ENCODE data around the gene NOL9. TPM values are rescaled to one million over a fixed set of nuclear protein-coding genes. Genes with fewer than 3 reads are reported as not detected.

The NOL9 gene
- total RNA-seq, 5 donors from 2014 or later (not counting 1 experiment from before 2014, with no cell fraction given): 48.6 to 66.6 (median 58.7) TPM

DNA sequence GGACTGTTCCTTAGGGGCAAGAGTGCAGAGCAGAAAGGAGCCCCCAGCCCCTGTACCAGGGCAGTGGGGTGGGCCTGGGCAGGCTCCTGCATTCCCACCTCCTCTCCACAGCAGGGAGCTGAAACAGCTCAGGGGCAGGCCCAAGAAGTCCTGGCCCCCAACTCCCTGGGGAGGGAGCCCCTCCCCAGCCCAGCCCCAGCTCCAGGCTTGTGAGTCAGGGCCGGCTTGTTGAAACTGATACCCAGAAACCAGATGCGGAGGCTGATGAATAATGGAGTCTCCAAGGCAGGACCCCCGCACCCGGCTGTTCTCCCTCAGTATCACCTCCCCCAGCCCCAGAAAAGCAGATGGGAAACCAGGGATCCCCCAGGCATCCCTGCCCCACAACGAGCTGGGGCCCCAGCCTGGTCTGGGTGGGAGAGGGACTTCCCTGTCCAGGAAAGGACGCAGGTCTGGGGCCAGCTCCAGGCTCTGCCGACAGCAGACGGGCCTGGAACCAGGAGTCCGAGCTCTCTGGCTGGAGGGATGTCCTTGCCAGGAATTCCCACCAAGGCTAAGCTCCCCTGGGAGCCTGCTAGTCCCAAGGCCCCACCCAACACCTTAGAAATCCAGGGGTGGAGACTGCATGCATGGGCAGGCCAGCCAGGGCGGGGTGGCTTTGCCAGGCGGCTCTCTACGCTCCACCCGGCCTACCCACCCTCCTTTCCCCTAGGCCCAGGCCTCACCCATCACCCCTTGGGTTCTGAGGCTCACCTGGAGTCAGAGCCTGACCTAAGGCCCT, 65.5 kb downstream of the NOL9 start:
- WGBS (ENCODE audit: insufficient coverage): 92% methylated on average over 8 of the region's 13 CpGs
- H3K4me3 Mint-ChIP-seq: peak overlapping the region in 1 of 3 donors; percentile 81
- H3K4me1 ChIP-seq (ENCODE audit: control insufficient read depth in 1 of 2, extremely low read depth in 1 of 2, insufficient read depth in 2 of 2, low read length in 2 of 2): peaks cover 2 to 58% of the 10 kb centered on the region in 2 experiments
- peaks cover 0 to 58% of the 10 kb centered on the region in 2 experiments for H3K27me3 ChIP-seq (replicated peaks in 1 of 2; ENCODE audit: control insufficient read depth in 2 of 2, extremely low read depth in 1 of 2, insufficient read depth in 2 of 2, low read length in 1 of 2)
- no peaks in the 10 kb centered on the region for H3K36me3 ChIP-seq (ENCODE audit: control insufficient read depth in 2 of 2, extremely low read depth in 1 of 2, insufficient read depth in 1 of 2, low read length in 1 of 2)
- H3K36me3 Mint-ChIP-seq: no peaks in the 10 kb centered on the region
- H3K4me1 Mint-ChIP-seq: peaks cover 25 to 34% (median 28%) of the 10 kb centered on the region in 3 donors
- DNase-seq (no peak), ATAC-seq (replicated peaks in 1 of 4) (no peak)
- H3K4me3 ChIP-seq (ENCODE audit: control insufficient read depth in 1 of 2, extremely low read depth in 1 of 2, low read length in 1 of 2): no peak overlapping the region
- no peaks in the 10 kb centered on the region for H3K9me3 Mint-ChIP-seq
- no peaks in the 10 kb centered on the region for H3K9me3 ChIP-seq
- POLR2A ChIA-PET: interaction anchor here (0.6 kb wide), 2 partner anchors 38 to 114 kb away, joined by 3 read pairs; no protein-coding TSS in a partner anchor
- CTCF ChIA-PET: interaction anchor here in 1 of 2 donors (0.6 to 0.8 kb wide), 3 partner anchors 127 to 242 kb away, joined by 3 read pairs; no protein-coding TSS in a partner anchor
- peaks cover 13 to 21% of the 10 kb centered on the region in 2 donors for H3K27me3 Mint-ChIP-seq
- no peak overlapping the region for H3K27ac ChIP-seq (ENCODE audit: low read length)
- H3K27ac Mint-ChIP-seq: no peak overlapping the region

DNA sequence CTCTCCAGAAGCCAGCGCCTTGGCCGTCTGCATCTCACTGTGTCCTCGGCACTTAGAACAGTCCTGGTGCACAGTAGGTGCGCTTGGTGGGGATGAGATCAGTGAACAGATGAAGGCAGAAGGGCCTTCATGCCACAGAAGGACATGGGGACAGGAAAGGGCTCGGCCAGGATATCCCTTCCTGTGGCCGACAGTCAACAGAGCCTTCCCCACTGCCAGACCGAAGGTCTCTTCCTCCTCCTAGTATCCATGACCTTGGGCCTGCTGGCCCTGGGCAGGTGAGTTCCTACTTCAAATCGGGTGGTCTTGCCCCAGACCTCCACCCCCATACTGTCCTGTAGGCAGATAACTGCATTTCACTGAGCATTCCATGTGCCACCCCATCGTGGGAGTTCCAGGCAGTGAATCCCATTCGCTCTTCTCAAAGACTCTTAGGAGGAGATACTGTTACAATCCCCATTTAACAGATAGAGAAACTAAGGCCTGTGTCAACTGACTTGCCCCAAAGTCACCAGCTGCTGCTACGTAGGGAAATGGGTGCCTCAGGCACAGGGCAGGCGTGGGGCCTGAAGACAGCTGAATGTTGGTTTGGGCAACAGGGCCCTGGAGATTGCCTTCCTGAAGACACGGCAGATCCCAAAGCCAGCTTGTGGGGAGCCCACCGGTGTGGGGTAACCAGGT, 66.4 kb downstream of the NOL9 start:
- Histone ChIP-seq H3K4me3 (ENCODE audit: control insufficient read depth in 1 of 2, extremely low read depth in 1 of 2, low read length in 1 of 2) (no peak overlapping the region), H3K4me1 (ENCODE audit: control insufficient read depth in 1 of 2, extremely low read depth in 1 of 2, insufficient read depth in 2 of 2, low read length in 2 of 2) (peaks cover 0 to 52% of the 10 kb centered on the region in 2 experiments), H3K36me3 (ENCODE audit: control insufficient read depth in 2 of 2, extremely low read depth in 1 of 2, insufficient read depth in 1 of 2, low read length in 1 of 2) (no peaks in the 10 kb centered on the region), H3K27ac (ENCODE audit: low read length) (no peak overlapping the region), H3K9me3 (no peaks in the 10 kb centered on the region), H3K27me3 (replicated peaks in 1 of 2; ENCODE audit: control insufficient read depth in 2 of 2, extremely low read depth in 1 of 2, insufficient read depth in 2 of 2, low read length in 1 of 2) (peaks cover under 1 to 66% of the 10 kb centered on the region in 2 experiments)
- Mint-ChIP-seq H3K27ac (no peak overlapping the region), H3K4me1 (peaks cover 21 to 30% (median 21%) of the 10 kb centered on the region in 3 donors), H3K4me3 (no peak overlapping the region), H3K27me3 (peaks cover 13 to 22% of the 10 kb centered on the region in 2 donors), H3K9me3 (no peaks in the 10 kb centered on the region), H3K36me3 (no peaks in the 10 kb centered on the region)
- WGBS (ENCODE audit: insufficient coverage): 84% methylated on average over 11 of the region's 14 CpGs
- DNase-seq: no peak
- ATAC-seq (replicated peaks in 1 of 4): no peak
- POLR2A ChIA-PET: no interaction called here
- CTCF ChIA-PET: no interaction called here

DNA sequence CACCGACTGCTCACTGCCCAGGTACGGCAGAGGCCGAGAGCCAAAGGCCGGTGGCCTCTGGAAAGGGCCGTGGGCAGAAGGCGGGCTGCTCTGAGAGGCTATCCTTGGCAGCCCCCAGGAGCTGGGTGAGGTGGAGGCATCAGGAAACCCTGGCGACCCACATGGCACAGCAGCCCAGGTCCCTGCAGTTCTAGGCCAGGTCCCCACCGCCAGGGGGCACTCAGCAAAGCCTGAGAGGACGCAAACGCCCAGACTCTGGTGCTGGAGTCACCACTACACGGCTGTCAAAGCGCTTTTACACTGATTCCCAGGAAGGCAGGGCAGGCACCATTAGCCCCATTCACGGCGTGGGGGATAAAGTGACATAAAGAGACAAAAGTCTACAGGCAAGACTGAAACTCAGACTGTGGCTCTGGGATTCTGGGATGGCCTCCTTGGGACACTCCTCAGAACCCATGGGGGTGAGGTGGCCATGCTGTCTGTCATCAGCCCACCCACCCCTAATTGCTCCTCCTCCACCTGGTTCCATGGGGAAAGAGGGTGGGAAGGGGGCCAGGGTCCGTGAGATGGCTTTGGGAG, 67.8 kb downstream of the NOL9 start:
- H3K36me3 Mint-ChIP-seq: no peaks in the 10 kb centered on the region
- H3K4me1 Mint-ChIP-seq: peaks cover 15 to 20% (median 17%) of the 10 kb centered on the region in 3 donors
- DNase-seq: peak; percentile 62 to 90 (median 82)
- no peaks in the 10 kb centered on the region for H3K9me3 ChIP-seq
- 0% methylated on average over 11 of the region's 15 CpGs for WGBS (ENCODE audit: insufficient coverage)
- H3K4me1 ChIP-seq (ENCODE audit: control insufficient read depth in 1 of 2, extremely low read depth in 1 of 2, insufficient read depth in 2 of 2, low read length in 2 of 2): peaks cover 0 to 41% of the 10 kb centered on the region in 2 experiments
- H3K4me3 Mint-ChIP-seq: peak overlapping the region in 1 of 3 donors; percentile 77
- H3K27me3 ChIP-seq (replicated peaks in 1 of 2; ENCODE audit: control insufficient read depth in 2 of 2, extremely low read depth in 1 of 2, insufficient read depth in 2 of 2, low read length in 1 of 2): peaks cover 2 to 68% of the 10 kb centered on the region in 2 experiments
- peak overlapping the region in 1 of 2 donors; percentile 5 for H3K27ac Mint-ChIP-seq
- CTCF ChIA-PET: interaction anchor here (0.7 to 2.8 kb wide), 4 partner anchors 13 to 159 kb away, joined by 3 to 16 read pairs (median 6); no protein-coding TSS in a partner anchor
- peaks cover 13 to 22% of the 10 kb centered on the region in 2 donors for H3K27me3 Mint-ChIP-seq
- peak; percentile 69 to 80 (median 76) for ATAC-seq (replicated peaks in 1 of 4)
- POLR2A ChIA-PET: no interaction called here
- no peak overlapping the region for H3K4me3 ChIP-seq (ENCODE audit: control insufficient read depth in 1 of 2, extremely low read depth in 1 of 2, low read length in 1 of 2)
- no peak overlapping the region for H3K27ac ChIP-seq (ENCODE audit: low read length)
- no peaks in the 10 kb centered on the region for H3K36me3 ChIP-seq (ENCODE audit: control insufficient read depth in 2 of 2, extremely low read depth in 1 of 2, insufficient read depth in 1 of 2, low read length in 1 of 2)
- no peaks in the 10 kb centered on the region for H3K9me3 Mint-ChIP-seq

DNA sequence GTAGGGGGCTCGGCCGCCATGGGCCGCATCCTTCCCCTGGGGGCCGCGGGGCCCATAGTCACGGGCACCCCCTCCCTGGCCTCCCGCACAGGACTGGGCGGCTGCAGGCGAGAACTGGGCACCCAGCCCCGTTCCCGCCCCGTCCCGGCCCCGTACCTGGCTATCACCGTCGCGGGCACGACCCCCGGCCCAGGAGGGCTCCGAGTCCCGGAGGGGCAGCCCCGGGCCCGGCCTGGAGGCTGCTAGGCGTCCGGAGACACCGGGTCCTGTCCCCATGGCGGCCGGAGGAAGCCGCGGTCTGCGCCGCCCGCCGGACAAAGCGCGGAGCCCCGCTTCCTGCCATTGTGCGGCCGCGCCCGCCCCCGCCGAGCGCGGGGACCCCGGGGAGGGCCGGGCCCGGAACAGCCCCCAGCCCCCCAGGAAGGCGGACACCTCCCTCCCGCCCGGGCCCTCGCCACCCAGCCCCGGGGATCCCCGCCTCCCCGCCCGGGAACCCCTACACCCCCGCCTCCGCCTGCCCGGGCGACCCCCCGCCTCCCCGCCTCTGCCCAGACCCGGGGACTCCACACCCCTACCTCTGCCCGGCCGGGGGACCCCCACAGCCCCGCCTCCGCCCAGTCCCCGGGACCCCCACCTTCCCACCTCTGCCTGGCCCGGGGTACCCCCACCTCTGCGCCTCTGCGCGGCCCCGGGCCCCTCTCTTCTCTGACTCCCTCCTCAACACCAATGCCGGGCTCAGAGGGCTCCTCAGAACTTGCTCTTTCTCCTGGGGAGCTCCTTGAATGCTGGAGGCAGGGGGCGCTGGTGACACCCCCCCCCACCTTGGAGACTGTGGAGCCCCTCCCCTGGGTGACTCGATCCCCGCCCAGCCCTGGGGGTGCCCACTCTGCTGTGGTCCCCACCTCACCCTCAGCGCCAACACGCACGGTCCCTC, 68.9 kb downstream of the NOL9 start:
- WGBS (ENCODE audit: insufficient coverage): 3% methylated on average over 51 of the region's 80 CpGs
- H3K4me1 Mint-ChIP-seq: peaks cover 9 to 14% (median 10%) of the 10 kb centered on the region in 3 donors
- POLR2A ChIA-PET: no interaction called here
- ATAC-seq (replicated peaks in 1 of 4) (no peak), DNase-seq (no peak)
- H3K4me3 Mint-ChIP-seq: peak overlapping the region in 1 of 3 donors; percentile 77
- peaks cover 13 to 22% of the 10 kb centered on the region in 2 donors for H3K27me3 Mint-ChIP-seq
- Histone ChIP-seq H3K4me3 (ENCODE audit: control insufficient read depth in 1 of 2, extremely low read depth in 1 of 2, low read length in 1 of 2) (no peak overlapping the region), H3K4me1 (ENCODE audit: control insufficient read depth in 1 of 2, extremely low read depth in 1 of 2, insufficient read depth in 2 of 2, low read length in 2 of 2) (peaks cover 0 to 30% of the 10 kb centered on the region in 2 experiments), H3K36me3 (ENCODE audit: control insufficient read depth in 2 of 2, extremely low read depth in 1 of 2, insufficient read depth in 1 of 2, low read length in 1 of 2) (no peaks in the 10 kb centered on the region), H3K27me3 (replicated peaks in 1 of 2; ENCODE audit: control insufficient read depth in 2 of 2, extremely low read depth in 1 of 2, insufficient read depth in 2 of 2, low read length in 1 of 2) (peaks cover 2 to 68% of the 10 kb centered on the region in 2 experiments), H3K27ac (ENCODE audit: low read length) (no peak overlapping the region), H3K9me3 (no peaks in the 10 kb centered on the region)
- CTCF ChIA-PET: interaction anchor here (0.6 to 2.8 kb wide), 6 partner anchors 12 to 169 kb away, joined by 3 to 16 read pairs (median 4); no protein-coding TSS in a partner anchor
- no peaks in the 10 kb centered on the region for H3K9me3 Mint-ChIP-seq
- no peak overlapping the region for H3K27ac Mint-ChIP-seq
- H3K36me3 Mint-ChIP-seq: no peaks in the 10 kb centered on the region

DNA sequence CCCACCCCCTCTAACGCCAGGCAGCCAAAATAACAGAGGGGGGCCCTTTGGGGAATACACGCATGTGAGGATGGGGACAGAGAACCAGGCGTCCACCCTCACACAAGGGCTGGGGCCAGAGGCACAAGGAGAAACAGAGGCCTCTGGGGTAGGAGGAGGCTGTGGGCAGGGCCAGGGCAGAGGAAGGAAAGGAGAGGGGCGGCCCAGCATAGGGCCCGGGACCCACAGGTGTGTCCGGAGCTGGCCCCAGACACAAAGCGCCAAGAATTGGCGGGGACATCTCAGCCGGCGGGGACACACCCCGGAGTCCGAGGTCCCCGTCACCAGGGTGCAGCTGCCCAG, 69.5 kb downstream of the NOL9 start:
- Histone ChIP-seq H3K27me3 (replicated peaks in 1 of 2; ENCODE audit: control insufficient read depth in 2 of 2, extremely low read depth in 1 of 2, insufficient read depth in 2 of 2, low read length in 1 of 2) (peaks cover 2 to 63% of the 10 kb centered on the region in 2 experiments), H3K27ac (ENCODE audit: low read length) (no peak overlapping the region), H3K4me3 (ENCODE audit: control insufficient read depth in 1 of 2, extremely low read depth in 1 of 2, low read length in 1 of 2) (no peak overlapping the region), H3K4me1 (ENCODE audit: control insufficient read depth in 1 of 2, extremely low read depth in 1 of 2, insufficient read depth in 2 of 2, low read length in 2 of 2) (peaks cover 0 to 23% of the 10 kb centered on the region in 2 experiments), H3K9me3 (no peaks in the 10 kb centered on the region), H3K36me3 (ENCODE audit: control insufficient read depth in 2 of 2, extremely low read depth in 1 of 2, insufficient read depth in 1 of 2, low read length in 1 of 2) (no peaks in the 10 kb centered on the region)
- Mint-ChIP-seq H3K4me1 (peaks cover 9 to 14% (median 10%) of the 10 kb centered on the region in 3 donors), H3K9me3 (no peaks in the 10 kb centered on the region), H3K27ac (no peak overlapping the region), H3K36me3 (no peaks in the 10 kb centered on the region), H3K27me3 (peaks cover 13 to 22% of the 10 kb centered on the region in 2 donors), H3K4me3 (peak overlapping the region in 1 of 3 donors; percentile 41)
- 32% methylated on average over 12 of the region's 13 CpGs for WGBS (ENCODE audit: insufficient coverage)
- DNase-seq (no peak), ATAC-seq (replicated peaks in 1 of 4) (no peak)
- ChIA-PET POLR2A (no interaction called here), CTCF (interaction anchor here in 1 of 2 donors (2.8 kb wide), 1 partner anchor 161 kb away, joined by 8 read pairs; no protein-coding TSS in a partner anchor)

Data from T-cell (primary cell).